GM12878 (cell line): ENCODE data around the gene EEF1A2. TPM values are rescaled to one million over a fixed set of nuclear protein-coding genes. Genes with fewer than 3 reads are reported as not detected.
A peak's percentile ranks its signal among the peaks of the same experiment; 100 is the strongest.

Experiments used
- ATAC-seq: fragments of 200-7000 bp; cut with Tn5 transposase; 3 replicates; pipeline ENCODE4 v1.9.1; 2020; ENCODE audit warnings: mild to moderate bottlenecking, moderate library complexity
- BruUV-seq: library from RNA; stranded (reverse); fragments of 400-500 nt; replicated peaks from 2 replicates; lab custom pipeline; 2021; lab: Mats Ljungman, UMichigan
- CTCF ChIA-PET: fragments of 300-600 bp; sonication (Branson Sonifier 250); formaldehyde crosslinking; extraction: SDS; loops from one replicate; lab custom pipeline; 2021; ENCODE audit warnings: inconsistent platforms; lab: Yijun Ruan, JAX
- POLR2A ChIA-PET: fragments of 350-600 bp; formaldehyde crosslinking; extraction: SDS; loops from one replicate; lab custom pipeline; 2021; ENCODE audit warnings: inconsistent platforms; lab: Charles Lee
- RAD21 ChIA-PET: fragments of 300-600 bp; sonication (Branson Sonifier 250); formaldehyde crosslinking; loops from one replicate; lab custom pipeline; 2023; ENCODE audit warnings: antibody characterized with exemption; ENCODE audit not compliant: unreplicated experiment; lab: Charles Lee
- SMC1A ChIA-PET: fragments of 300-600 bp; sonication (Branson Sonifier 250); formaldehyde crosslinking; loops from one replicate; lab custom pipeline; 2023; ENCODE audit not compliant: unreplicated experiment, uncharacterized antibody; lab: Charles Lee
- DNase-seq: peaks from one replicate; pipeline ENCODE4 v3.0.0-alpha.2; 2011; ENCODE audit warnings: low read depth, low spot score
- FAIRE-seq: peaks from 3 replicates; lab custom pipeline; 2011; peaks lifted over from hg19 to GRCh38; lab: Jason Lieb, UNC
- H2AFZ ChIP-seq: 2 replicates; pipeline ENCODE4 v1.6.0; 2011; ENCODE audit warnings: low read depth, low read length, control low read depth; ENCODE audit not compliant: control insufficient read depth
- H3K27ac ChIP-seq: 2 replicates; pipeline ENCODE4 v1.5.1; 2011; ENCODE audit warnings: control low read depth; ENCODE audit not compliant: control insufficient read depth, insufficient read depth
- H3K27me3 ChIP-seq, 2 experiments: replicated peaks in 1 of 2; 2 replicates each; pipeline versions ENCODE4 v1.6.0 to v1.6.1; 2011; ENCODE audit warnings: low read length in 1 of 2; ENCODE audit not compliant: control insufficient read depth in 2 of 2, insufficient read depth in 2 of 2
- H3K36me3 ChIP-seq, 2 experiments: 2 replicates each; pipeline ENCODE4 v1.5.1; 2011; ENCODE audit warnings: low read length in 1 of 2; ENCODE audit not compliant: control insufficient read depth in 2 of 2, insufficient read depth in 2 of 2
- H3K4me1 ChIP-seq: 2 replicates; pipeline ENCODE4 v1.6.1; 2011; ENCODE audit warnings: mild to moderate bottlenecking, low read length, moderate library complexity, mixed read lengths; ENCODE audit not compliant: control insufficient read depth, insufficient read depth
- H3K4me2 ChIP-seq: 2 replicates; pipeline ENCODE4 v1.6.0; 2011; ENCODE audit warnings: control low read depth; ENCODE audit not compliant: control insufficient read depth, insufficient read depth
- H3K4me3 ChIP-seq: fragments of 200-600 bp; sonication (generic); 2 replicates; pipeline ENCODE4 v1.5.1; 2016
- H3K79me2 ChIP-seq: 2 replicates; pipeline ENCODE4 v1.6.0; 2011; ENCODE audit warnings: low read length; ENCODE audit not compliant: control insufficient read depth, insufficient read depth
- H3K9ac ChIP-seq: 2 replicates; pipeline ENCODE4 v1.8.0; 2011; ENCODE audit warnings: low read length, control low read depth, mixed read lengths; ENCODE audit not compliant: control insufficient read depth, insufficient read depth
- H3K9me3 ChIP-seq: replicated peaks from 3 replicates; pipeline ENCODE4 v1.5.1; 2011; ENCODE audit warnings: mild to moderate bottlenecking, low read length; ENCODE audit not compliant: control insufficient read depth, insufficient read depth
- H4K20me1 ChIP-seq: 2 replicates; pipeline ENCODE4 v1.6.0; 2011; ENCODE audit not compliant: control insufficient read depth, insufficient read depth
- ATF3 ChIP-seq: IDR thresholded peaks from 2 replicates; pipeline ENCODE4 v1.6.1; 2011; ENCODE audit warnings: low read depth, mild to moderate bottlenecking, low read length, moderate library complexity, borderline replicate concordance; ENCODE audit errors: extremely low read depth
- IRF5 ChIP-seq: fragments of 450-650 bp; IDR thresholded peaks from 2 replicates; pipeline ENCODE4 v1.6.1; 2017; ENCODE audit warnings: borderline replicate concordance
- KAT2A ChIP-seq: conservative IDR thresholded peaks from 2 replicates; pipeline ENCODE4 v1.6.1; 2011; ENCODE audit warnings: low read depth, low read length; ENCODE audit not compliant: control insufficient read depth
- PRDM15 ChIP-seq: fragments of 450-650 bp; formaldehyde crosslinking; IDR thresholded peaks from 2 replicates; pipeline ENCODE4 v1.4.0; 2020; ENCODE audit warnings: mild to moderate bottlenecking, moderate library complexity
- WGBS: methylation state at CpG from one replicate; pipeline ENCODE4 v1.1.6; 2016; ENCODE audit warnings: low lambda C conversion rate; ENCODE audit not compliant: insufficient replicate concordance, insufficient coverage; ENCODE audit errors: missing lambda C conversion rate; 5-methylcytosine and 5-hydroxymethylcytosine counted together
- in situ Hi-C: fragments of 300-500 bp; cut with MboI; formaldehyde crosslinking; loops from 9 replicates; pipeline ENCODE4 v1.14.3; 2018; ENCODE audit warnings: mixed read lengths
- intact Hi-C: fragments of 100-400 bp; cut with micrococcal nuclease; formaldehyde crosslinking; loops from one replicate; pipeline ENCODE4 v1.14.2; 2022; ENCODE audit not compliant: unreplicated experiment
- polyA plus RNA-seq, 11 experiments: library from polyadenylated mRNA; depleted of rRNA in 4 of 11; unstranded in 6 of 11; stranded (reverse) in 5 of 11; fragments of >200 nt; fragmentation: Nextera tagmentation in 4 of 11; fragmentation: Illumina TruSeq in 1 of 11; extraction: Ambion mirVana in 4 of 11; extraction: Trizol in 1 of 11; gene quantifications; 1 replicate in 1 of 11; 2 replicates in 10 of 11; pipeline versions ENCODE4 v1.2.1 to v1.2.3, GENCODE V29; 2011 to 2016; ENCODE audit warnings: inconsistent platforms in 2 of 11, missing spikeins in 2 of 11, low read depth in 1 of 11
- total RNA-seq, 4 experiments: library from RNA; depleted of rRNA in 3 of 4; stranded (reverse); fragments of >200 nt in 3 of 4; fragmentation: Illumina TruSeq in 1 of 4; extraction: Trizol in 1 of 4; gene quantifications; 2 replicates each; pipeline versions ENCODE4 v1.2.1 to v1.2.3, GENCODE V29; 2013 to 2021

The EEF1A2 gene
- total and polyA plus RNA-seq, 10 of the 15 experiments (the other 5 are each of a cell fraction or from before 2014, with no cell fraction given) = 0.56 TPM; not detected in 9

- H3K4me3 ChIP-seq = no peak overlapping the region
- no peaks in the 10 kb centered on the region for H3K36me3 ChIP-seq
- no peak overlapping the region for H2AFZ ChIP-seq
- ChIA-PET CTCF (no interaction called here), SMC1A (no interaction called here), RAD21 (no interaction called here), POLR2A (no interaction called here)
- WGBS = 20% methylated on average over 30 of the region's 30 CpGs
- H3K27me3 ChIP-seq = peaks cover 3 to 5% of the 10 kb centered on the region in 2 experiments; a peak in 2 of 4 replicates
- no peak overlapping the region for H3K9ac ChIP-seq
- intact Hi-C loops (no loop called here), in situ Hi-C loops (no loop called here)
- H3K79me2 ChIP-seq = no peaks in the 10 kb centered on the region
- FAIRE-seq (no peak), DNase-seq (no peak), ATAC-seq (peak; percentile 67)
- no peak overlapping the region for H3K27ac ChIP-seq
- H3K4me1 ChIP-seq = no peaks in the 10 kb centered on the region
- H3K4me2 ChIP-seq = no peak overlapping the region
- no TSS peak for BruUV-seq
- no peak for TF ChIP-seq IRF5
- H4K20me1 ChIP-seq = no peaks in the 10 kb centered on the region
- no peaks in the 10 kb centered on the region for H3K9me3 ChIP-seq
These were observed 25.1 kb downstream of the EEF1A2 start for GRCh38 chr20:63473555-63474449.

- H3K9ac ChIP-seq = no peak overlapping the region
- DNase-seq (no peak), FAIRE-seq (no peak), ATAC-seq (no peak)
- in situ Hi-C loops = no loop called here
- H2AFZ ChIP-seq = no peak overlapping the region
- H4K20me1 ChIP-seq = no peaks in the 10 kb centered on the region
- CTCF ChIA-PET = no interaction called here
- TF ChIP-seq ATF3 = no peak
- no peak for TF ChIP-seq KAT2A
- no peak for TF ChIP-seq PRDM15 (CRISPR knock-in tag)
- H3K27ac ChIP-seq = no peak overlapping the region
- intact Hi-C loops = no loop called here
- no peaks in the 10 kb centered on the region for H3K4me1 ChIP-seq
- no peak overlapping the region for H3K4me3 ChIP-seq
- RAD21 ChIA-PET = no interaction called here
- H3K27me3 ChIP-seq = peaks cover 3 to 5% of the 10 kb centered on the region in 2 experiments; a peak in 2 of 4 replicates
- POLR2A ChIA-PET = no interaction called here
- 64% methylated on average over 11 of the region's 13 CpGs for WGBS
- no peaks in the 10 kb centered on the region for H3K9me3 ChIP-seq
- no peaks in the 10 kb centered on the region for H3K79me2 ChIP-seq
- no peak overlapping the region for H3K4me2 ChIP-seq
- BruUV-seq = no TSS peak
- H3K36me3 ChIP-seq = no peaks in the 10 kb centered on the region
- SMC1A ChIA-PET = no interaction called here
These were observed 26.0 kb downstream of the EEF1A2 start for GRCh38 chr20:63472862-63473390.
